Stimulated activated naive CD8-positive, alpha-beta T cell treated with anti-CD3 and anti-CD28 coated beads, Interleukin-15, Interleukin-2, amounts not matched to agents 100 ng/mL and 50 ng/mL, for 24 hours (primary cell): ENCODE data around the gene TEX14.

ENCODE experiments used
- H3K27ac Mint-ChIP-seq: one replicate; pipeline ENCODE4 v1.8.0; 2021; ENCODE audit warnings: mild to moderate bottlenecking, mixed read lengths
- H3K27me3 Mint-ChIP-seq: one replicate; pipeline ENCODE4 v1.8.0; 2021; ENCODE audit warnings: mixed read lengths
- H3K36me3 Mint-ChIP-seq: one replicate; pipeline ENCODE4 v1.8.0; 2021; ENCODE audit warnings: low read depth, mixed read lengths
- H3K4me1 Mint-ChIP-seq: one replicate; pipeline ENCODE4 v1.8.0; 2021; ENCODE audit warnings: low read depth, mixed read lengths
- H3K4me3 Mint-ChIP-seq: one replicate; pipeline ENCODE4 v1.8.0; 2021; ENCODE audit warnings: mild to moderate bottlenecking, mixed read lengths
- H3K9me3 Mint-ChIP-seq: one replicate; pipeline ENCODE4 v1.8.0; 2021; ENCODE audit warnings: mixed read lengths

TEX14 gene

DNA sequence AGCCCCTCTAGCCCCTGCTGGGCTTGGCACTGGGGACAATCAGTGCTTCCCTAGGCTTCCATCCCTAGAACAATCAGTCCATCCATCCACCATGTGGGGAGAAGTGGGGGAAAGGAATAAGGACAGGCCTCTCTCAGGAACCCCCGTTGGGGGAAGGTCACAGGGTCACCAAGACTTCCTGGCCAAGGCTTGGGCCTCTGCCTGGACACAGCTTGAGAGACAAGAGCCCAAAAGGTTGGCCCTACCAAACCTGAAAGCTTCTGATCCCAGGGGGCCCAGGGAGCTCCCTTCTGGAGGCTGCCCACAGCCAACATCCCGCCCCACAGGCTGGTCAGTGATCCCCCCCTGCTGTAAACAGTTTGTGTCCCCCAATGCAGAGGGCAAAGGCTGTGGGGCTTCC lies 161.2 kb downstream of the TEX14 start:
- Mint-ChIP-seq H3K27ac (no peak overlapping the region), H3K9me3 (no peaks in the 10 kb centered on the region), H3K27me3 (peaks cover 42% of the 10 kb centered on the region), H3K4me1 (peaks cover 3% of the 10 kb centered on the region), H3K4me3 (peak overlapping the region; percentile 13), H3K36me3 (no peaks in the 10 kb centered on the region)

DNA sequence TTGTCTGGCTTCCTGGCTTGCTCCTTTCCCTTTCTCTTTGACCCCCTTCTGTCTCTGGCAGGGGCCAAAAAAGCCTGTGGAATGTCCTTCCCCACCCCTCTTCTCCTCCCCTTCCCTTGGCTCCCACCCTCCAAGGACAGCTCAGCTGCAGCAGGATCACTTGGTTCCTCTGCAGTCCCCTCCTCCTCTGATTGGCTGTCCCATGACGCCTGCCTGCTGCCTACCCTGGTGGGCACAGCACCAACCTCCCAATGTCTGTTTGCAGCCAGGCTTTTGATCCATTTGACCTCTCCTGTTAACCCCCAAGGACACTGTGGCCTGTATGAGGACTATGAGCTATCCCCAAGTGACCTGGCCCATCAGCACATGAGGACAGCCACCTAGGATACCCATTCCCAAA lies 162.6 kb downstream of the TEX14 start:
- no peaks in the 10 kb centered on the region for H3K9me3 Mint-ChIP-seq
- H3K27ac Mint-ChIP-seq: no peak overlapping the region
- peaks cover 30% of the 10 kb centered on the region for H3K27me3 Mint-ChIP-seq
- H3K36me3 Mint-ChIP-seq: no peaks in the 10 kb centered on the region
- peaks cover 3% of the 10 kb centered on the region for H3K4me1 Mint-ChIP-seq
- no peak overlapping the region for H3K4me3 Mint-ChIP-seq

DNA sequence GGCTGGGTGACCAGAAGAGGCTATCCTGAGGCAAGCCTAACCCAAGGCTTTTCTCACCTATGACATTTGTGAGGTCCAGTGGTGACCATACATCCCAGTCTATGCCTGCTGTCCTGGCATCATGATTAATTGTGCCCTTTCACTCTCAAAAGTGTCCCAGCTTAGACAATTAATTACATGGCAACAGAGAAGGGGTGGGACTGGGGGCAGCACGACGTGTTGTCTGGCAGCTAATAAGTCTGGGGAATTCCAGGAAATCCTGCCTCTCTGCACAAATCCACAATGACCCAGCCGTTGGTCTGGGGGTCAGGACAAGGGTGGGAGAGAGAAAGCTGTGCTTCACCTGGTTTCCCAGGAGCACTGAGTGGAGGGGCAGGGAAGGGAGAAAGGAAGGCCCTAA lies 163.4 kb downstream of the TEX14 start:
- H3K27me3 Mint-ChIP-seq: peaks cover 28% of the 10 kb centered on the region
- H3K9me3 Mint-ChIP-seq: no peaks in the 10 kb centered on the region
- no peak overlapping the region for H3K4me3 Mint-ChIP-seq
- peaks cover 3% of the 10 kb centered on the region for H3K4me1 Mint-ChIP-seq
- no peak overlapping the region for H3K27ac Mint-ChIP-seq
- no peaks in the 10 kb centered on the region for H3K36me3 Mint-ChIP-seq

DNA sequence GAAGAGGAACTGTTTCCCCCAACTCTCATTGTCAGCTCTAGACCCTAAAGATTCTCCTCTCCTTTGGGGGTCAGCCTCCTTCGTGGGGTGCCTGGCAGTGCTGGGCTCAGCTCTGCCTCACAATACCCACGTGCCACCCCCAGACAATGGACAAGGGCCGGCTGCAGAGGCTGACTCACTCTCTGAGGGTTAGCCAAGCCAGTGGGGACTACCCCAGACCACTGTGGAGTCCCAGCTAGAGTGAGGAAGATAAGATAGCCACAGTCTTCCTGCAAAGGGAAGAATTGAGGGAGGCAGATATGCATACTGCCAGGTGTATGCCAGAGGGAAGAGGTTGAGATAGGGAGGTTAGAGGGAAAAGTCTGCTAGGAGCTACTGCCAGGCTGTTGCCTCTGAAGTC lies 163.9 kb downstream of the TEX14 start:
- Mint-ChIP-seq H3K27ac (no peak overlapping the region), H3K36me3 (no peaks in the 10 kb centered on the region), H3K27me3 (peaks cover 23% of the 10 kb centered on the region), H3K4me1 (peaks cover 3% of the 10 kb centered on the region), H3K4me3 (no peak overlapping the region), H3K9me3 (no peaks in the 10 kb centered on the region)

DNA sequence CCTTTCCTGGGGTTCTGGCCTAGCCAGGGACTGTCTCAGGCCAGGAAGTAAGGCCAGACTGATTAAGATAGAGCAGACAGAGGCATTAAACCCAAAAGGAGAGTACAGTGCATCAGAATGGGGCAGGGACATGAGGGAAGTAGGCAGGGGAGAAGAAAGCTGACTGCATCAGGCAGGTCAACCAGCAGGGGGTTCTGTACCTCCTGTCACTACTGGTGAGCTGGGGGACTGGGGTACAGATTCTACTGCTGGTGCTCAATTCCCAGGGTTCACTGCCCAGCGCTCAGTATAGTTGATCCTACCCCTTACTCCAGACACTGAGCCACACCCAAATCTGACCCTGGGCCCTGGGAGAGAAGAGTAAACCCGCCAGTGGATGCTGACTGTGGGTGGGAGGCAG lies 164.5 kb downstream of the TEX14 start:
- no peak overlapping the region for H3K27ac Mint-ChIP-seq
- H3K4me1 Mint-ChIP-seq: peaks cover 3% of the 10 kb centered on the region

DNA sequence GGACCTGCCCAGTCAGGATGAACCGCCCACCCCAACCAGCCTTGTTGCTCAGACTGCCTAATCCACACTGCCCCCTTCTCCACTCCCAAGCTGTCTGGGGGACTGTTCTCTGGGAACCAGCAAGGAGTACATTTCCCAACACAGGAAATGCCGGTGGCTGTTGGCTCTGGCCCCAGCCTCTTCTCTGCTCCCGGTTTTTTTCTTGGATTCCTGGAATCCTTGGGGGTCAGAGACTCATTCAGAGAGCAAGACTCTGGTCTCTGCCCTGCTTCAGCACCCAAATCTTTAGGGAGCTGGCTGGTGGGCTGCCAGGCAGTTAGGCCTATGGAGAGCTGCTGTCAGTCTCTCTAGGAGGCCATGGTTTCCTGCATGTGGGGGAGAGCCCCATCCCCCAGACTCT lies 166.6 kb downstream of the TEX14 start:
- Mint-ChIP-seq H3K27me3 (peaks cover 9% of the 10 kb centered on the region), H3K27ac (no peak overlapping the region), H3K9me3 (no peaks in the 10 kb centered on the region), H3K36me3 (no peaks in the 10 kb centered on the region), H3K4me1 (peaks cover under 1% of the 10 kb centered on the region), H3K4me3 (no peak overlapping the region)

More for the DNA sequence above, 164.5 kb downstream of the TEX14 start:
- Mint-ChIP-seq H3K4me3 (no peak overlapping the region), H3K36me3 (no peaks in the 10 kb centered on the region), H3K27me3 (peaks cover 16% of the 10 kb centered on the region), H3K9me3 (no peaks in the 10 kb centered on the region)

DNA sequence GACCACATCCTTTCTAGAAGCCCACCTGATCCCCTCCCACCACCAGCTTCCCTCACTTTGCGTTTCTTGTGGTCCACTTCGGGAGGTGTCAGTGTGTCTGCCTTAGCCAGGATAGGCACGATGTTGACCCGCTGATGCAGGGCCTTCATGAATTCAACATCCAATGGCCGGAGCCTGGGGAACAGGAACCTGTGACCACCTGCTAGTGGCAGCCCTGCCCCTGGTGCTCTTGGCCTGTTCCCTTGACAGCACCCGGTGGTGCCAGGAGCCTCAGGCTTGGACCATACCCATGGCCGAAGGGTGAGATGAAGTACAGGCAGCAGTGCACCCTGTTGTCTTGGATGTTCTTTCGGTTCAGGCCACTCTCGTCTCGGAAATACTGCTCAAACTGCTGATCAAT lies 170.2 kb downstream of the TEX14 start:
- peaks cover 25% of the 10 kb centered on the region for H3K4me1 Mint-ChIP-seq
- H3K27me3 Mint-ChIP-seq: peaks cover 4% of the 10 kb centered on the region
- no peaks in the 10 kb centered on the region for H3K9me3 Mint-ChIP-seq
- H3K27ac Mint-ChIP-seq: no peak overlapping the region
- H3K4me3 Mint-ChIP-seq: no peak overlapping the region
- H3K36me3 Mint-ChIP-seq: peaks cover 4% of the 10 kb centered on the region

DNA sequence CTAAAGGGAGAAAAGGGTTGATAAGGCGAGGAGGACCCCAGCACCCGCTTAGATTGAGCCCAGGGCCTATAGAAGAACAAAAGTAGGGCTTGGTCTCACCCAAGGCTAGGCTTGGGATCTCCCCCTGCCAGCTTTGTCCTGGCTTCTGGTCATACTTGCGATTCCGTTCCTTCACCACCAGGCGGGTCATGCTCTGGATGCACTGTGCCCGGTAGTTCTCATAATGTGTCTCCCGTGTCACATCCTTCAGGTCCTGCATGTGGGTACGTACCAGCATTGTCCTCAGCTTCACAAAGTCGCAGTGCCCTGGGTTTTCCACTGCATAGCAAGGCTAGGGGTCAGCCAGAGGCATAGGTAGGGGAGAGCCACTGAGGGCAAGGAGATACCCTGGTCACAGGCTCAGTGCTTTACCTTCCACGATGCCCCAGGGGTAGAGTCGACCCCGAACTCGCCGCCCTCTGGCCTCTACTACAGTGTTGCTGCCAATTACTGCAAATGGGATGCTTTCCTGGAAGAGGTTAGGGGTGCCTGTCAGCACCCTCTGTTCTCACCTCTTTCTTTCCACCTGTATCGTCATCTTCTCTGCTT lies 170.9 kb downstream of the TEX14 start:
- H3K27me3 Mint-ChIP-seq: peaks cover 4% of the 10 kb centered on the region
- peaks cover 4% of the 10 kb centered on the region for H3K36me3 Mint-ChIP-seq
- no peak overlapping the region for H3K4me3 Mint-ChIP-seq
- H3K9me3 Mint-ChIP-seq: no peaks in the 10 kb centered on the region
- no peak overlapping the region for H3K27ac Mint-ChIP-seq
- H3K4me1 Mint-ChIP-seq: peaks cover 32% of the 10 kb centered on the region

DNA sequence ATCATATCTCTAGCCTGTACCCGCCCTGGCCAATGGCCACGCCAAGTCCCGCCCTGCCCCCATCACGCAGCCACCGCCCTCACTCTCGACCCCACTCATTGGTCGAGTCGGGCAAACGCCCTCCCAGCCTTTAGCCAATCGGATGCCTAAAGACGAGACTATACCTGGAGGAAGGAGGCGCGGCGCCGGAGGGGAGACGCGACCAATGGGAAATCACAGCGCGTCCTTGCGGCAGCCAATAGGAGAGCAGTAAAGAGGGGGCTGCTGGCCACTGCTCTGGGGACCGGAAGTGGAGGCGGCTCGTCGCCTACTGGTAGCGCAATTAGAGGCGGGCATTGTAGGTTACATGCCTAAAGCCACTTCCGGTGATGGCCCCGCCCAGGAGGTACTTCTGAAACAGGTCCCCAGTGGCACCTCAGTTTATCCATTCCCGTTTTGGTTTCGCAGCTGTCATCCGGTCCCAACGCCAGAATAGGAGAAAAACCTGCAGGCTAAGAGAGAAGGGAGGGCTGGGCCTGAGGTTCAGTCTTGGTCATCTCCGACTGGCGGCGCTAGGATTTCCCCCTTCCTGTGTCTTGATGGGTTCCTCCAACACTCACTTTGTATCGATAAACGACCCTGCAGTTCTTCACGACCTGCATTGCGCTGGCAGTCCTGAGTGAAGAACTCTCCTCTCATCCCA lies 173.8 kb downstream of the TEX14 start:
- H3K27ac Mint-ChIP-seq: peak overlapping the region; percentile 96
- peaks cover 50% of the 10 kb centered on the region for H3K4me1 Mint-ChIP-seq
- H3K27me3 Mint-ChIP-seq: peaks cover 4% of the 10 kb centered on the region
- H3K9me3 Mint-ChIP-seq: no peaks in the 10 kb centered on the region
- peaks cover 11% of the 10 kb centered on the region for H3K36me3 Mint-ChIP-seq
- peak overlapping the region; percentile 93 for H3K4me3 Mint-ChIP-seq

DNA sequence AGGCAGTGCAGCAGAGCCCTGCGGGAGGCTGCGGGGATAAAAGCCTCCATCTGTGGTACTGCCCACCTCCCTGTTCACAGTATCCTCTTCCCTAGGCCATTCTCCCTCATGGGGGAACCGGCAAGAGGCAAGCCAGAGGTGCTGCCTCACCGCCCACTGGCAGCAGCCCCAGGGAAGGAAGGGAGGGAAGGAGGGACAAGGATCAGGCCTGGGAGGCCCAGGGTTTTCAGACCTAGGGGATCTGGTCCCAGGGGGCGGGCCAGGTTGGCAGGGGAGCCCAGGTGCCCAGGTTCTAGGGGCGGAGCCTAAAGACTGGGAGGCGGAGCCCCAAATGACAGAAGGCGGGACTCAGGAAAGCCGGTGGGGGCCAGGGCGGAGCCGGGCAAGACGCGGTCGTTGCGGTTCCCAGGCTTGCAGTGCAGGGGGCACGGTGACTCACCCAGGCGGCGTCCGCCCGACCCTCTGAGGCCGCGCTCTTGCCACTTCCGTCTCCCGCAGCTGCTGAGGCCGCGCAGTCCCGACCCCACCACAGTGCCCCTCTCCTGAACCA lies 174.4 kb downstream of the TEX14 start:
- Mint-ChIP-seq H3K27ac (peak overlapping the region; percentile 96), H3K4me3 (peak overlapping the region; percentile 93), H3K36me3 (peaks cover 16% of the 10 kb centered on the region), H3K9me3 (no peaks in the 10 kb centered on the region), H3K4me1 (peaks cover 55% of the 10 kb centered on the region), H3K27me3 (peaks cover 4% of the 10 kb centered on the region)

DNA sequence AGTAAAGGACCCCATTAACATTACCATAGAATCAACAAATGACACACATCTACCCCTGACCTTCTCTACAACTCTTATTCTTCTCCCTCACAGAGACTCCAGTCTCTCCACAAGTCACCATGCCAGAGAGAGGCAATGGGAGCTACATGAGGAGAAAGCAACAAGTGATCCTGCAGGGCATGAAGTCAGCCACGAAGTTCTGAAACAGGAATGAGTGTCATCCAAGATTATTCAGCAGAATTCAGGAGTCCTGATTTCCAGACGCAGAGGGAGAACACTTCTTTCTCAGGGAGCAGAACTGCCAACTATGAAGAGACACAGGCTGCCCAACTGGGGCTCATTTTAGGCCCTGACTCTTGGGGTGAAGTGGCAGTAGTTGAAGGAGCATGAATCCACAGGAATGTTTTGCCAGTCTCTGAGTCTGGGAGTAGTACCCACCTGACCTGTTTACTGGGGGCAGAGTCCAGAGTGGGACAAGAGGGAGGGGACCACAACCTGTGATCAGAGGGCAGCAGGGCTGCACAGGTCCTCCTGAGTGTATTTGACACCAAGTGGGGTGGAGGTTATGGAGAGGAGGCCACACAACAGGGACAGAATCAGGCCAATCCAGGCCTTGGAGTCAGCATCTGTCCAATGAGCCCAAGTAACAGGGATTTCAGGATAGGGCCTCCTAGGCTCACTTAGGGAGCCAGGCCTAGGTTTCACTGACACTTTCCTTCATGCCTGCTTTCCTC lies 175.0 kb downstream of the TEX14 start:
- peaks cover 4% of the 10 kb centered on the region for H3K27me3 Mint-ChIP-seq
- H3K9me3 Mint-ChIP-seq: no peaks in the 10 kb centered on the region
- peak overlapping the region; percentile 93 for H3K4me3 Mint-ChIP-seq
- H3K27ac Mint-ChIP-seq: peak overlapping the region; percentile 96
- peaks cover 60% of the 10 kb centered on the region for H3K4me1 Mint-ChIP-seq
- H3K36me3 Mint-ChIP-seq: peaks cover 23% of the 10 kb centered on the region

DNA sequence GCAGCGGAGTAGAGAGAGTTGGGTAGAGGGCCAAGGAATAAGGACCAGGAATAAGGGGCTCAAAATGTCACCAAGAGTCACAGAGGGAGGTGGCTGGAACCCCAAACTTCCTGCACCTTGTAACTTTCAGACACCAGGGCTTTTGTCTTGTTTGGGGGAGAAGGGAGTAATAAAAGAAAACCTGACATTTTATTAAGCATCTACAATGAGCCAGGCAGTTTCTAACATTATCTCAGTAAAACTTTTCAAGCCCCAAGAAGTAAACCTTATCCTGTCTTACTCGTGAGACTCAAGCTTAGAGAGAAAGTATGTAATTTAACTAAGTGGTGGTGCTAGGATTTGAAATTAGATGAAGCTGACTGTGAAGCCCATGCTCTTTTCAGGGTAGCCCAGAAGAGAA lies 176.6 kb downstream of the TEX14 start:
- Mint-ChIP-seq H3K9me3 (no peaks in the 10 kb centered on the region), H3K36me3 (peaks cover 38% of the 10 kb centered on the region), H3K4me1 (peaks cover 71% of the 10 kb centered on the region), H3K4me3 (peak overlapping the region; percentile 71), H3K27ac (no peak overlapping the region), H3K27me3 (peaks cover 4% of the 10 kb centered on the region)

DNA sequence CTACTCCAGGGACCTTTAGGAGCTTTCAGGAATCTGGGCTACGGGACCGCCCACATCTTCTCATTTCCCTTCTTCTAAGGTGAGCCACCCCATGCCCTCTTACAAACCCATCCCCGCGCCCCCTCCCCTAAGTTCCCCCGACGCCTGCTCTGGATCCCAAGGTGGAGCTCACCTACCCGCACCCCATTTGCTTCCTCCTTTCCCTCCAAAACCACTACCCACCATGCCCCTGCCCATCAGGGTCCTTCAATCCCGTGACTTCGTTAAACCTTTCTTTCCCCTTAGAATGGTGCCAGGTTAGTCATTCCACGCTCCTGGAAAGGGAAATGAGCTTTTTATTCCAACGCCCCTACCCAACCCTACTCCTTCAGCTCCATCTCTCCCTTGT lies 177.1 kb downstream of the TEX14 start:
- peaks cover 4% of the 10 kb centered on the region for H3K27me3 Mint-ChIP-seq
- H3K4me3 Mint-ChIP-seq: peak overlapping the region; percentile 71
- H3K4me1 Mint-ChIP-seq: peaks cover 66% of the 10 kb centered on the region
- no peaks in the 10 kb centered on the region for H3K9me3 Mint-ChIP-seq
- H3K27ac Mint-ChIP-seq: no peak overlapping the region
- peaks cover 43% of the 10 kb centered on the region for H3K36me3 Mint-ChIP-seq

DNA sequence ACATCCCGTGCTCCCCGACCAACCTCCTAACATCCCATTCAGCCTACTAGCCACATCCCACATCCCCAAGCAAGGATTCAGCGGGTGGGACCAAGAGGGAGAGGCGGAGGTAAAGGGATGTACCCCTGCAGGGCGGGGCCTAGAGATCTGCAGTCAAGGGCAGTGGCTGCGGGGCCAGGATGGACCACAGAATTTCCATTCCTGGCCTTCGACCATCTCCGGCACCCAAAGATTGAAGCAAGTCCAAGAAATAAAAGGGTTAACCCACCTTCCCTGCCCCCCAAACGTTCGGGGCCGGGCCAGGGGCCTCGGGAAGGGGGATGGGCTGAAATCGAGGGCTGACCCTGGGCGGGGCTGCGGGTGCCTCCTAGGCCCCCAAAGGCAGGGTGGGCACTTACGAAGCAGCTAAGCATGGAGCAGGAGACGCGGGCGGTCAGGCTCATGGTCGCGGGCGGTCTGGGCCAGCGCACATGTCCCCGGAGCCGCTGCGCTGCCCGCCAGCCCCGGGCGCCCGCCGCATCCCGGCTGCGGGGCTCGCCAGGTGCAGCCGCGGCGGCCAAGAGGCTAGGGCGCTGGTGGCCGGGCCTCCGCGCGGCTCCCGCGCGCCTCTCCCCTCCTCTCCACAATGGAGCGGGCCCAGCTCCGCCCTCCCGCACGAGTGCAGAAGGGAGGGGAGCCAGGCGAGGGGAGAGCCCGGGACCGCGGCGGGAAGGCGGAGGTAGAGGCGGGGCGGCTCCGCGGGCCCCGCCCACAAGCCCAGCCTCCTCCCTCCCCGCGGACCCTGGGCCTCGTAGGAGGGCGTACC lies 177.7 kb downstream of the TEX14 start, which contains the start of gene MTMR4:
Gene MTMR4 (minus strand): TSS at position 674 of the 805 bp plus-strand sequence. CDS start 231 bp downstream, at position 443.
- H3K4me1 Mint-ChIP-seq: peaks cover 64% of the 10 kb centered on the region
- H3K4me3 Mint-ChIP-seq: peak within 1 kb of the TSS; percentile 95
- peaks cover 4% of the 10 kb centered on the region for H3K27me3 Mint-ChIP-seq
- peak within 1 kb of the TSS; percentile 93 for H3K27ac Mint-ChIP-seq
- H3K36me3 Mint-ChIP-seq: peaks cover 48% of the 10 kb centered on the region
- no peaks in the 10 kb centered on the region for H3K9me3 Mint-ChIP-seq
